B cell (primary cell): ENCODE data around the gene MEAK7. TPM values are rescaled to one million over a fixed set of nuclear protein-coding genes. Genes with fewer than 3 reads are reported as not detected.

Source experiments
- ATAC-seq: fragments of 200-7000 bp; cut with Tn5 transposase; one replicate; pipeline ENCODE4 v1.10.0; 2021; ENCODE audit warnings: low read depth, mild to moderate bottlenecking, moderate number of reproducible peaks, moderate library complexity
- CTCF ChIA-PET: fragments of 350-600 bp; sonication (Branson Sonifier 250); formaldehyde crosslinking; loops from one replicate; lab custom pipeline; 2021; ENCODE audit warnings: antibody characterized with exemption, inconsistent platforms; lab: Charles Lee
- POLR2A ChIA-PET: fragments of 350-600 bp; sonication (Branson Sonifier 250); formaldehyde crosslinking; loops from one replicate; lab custom pipeline; 2021; ENCODE audit warnings: antibody characterized with exemption; lab: Charles Lee
- DNase-seq: peaks from one replicate; pipeline ENCODE4 v3.0.0; 2013
- H2AFZ ChIP-seq: 2 replicates; pipeline ENCODE4 v1.6.1; 2012; ENCODE audit warnings: mild to moderate bottlenecking, low read depth, low read length; ENCODE audit not compliant: insufficient read depth, poor library complexity, severe bottlenecking
- H3K27ac ChIP-seq, 2 donors: 1 replicate in 1 of 2; 2 replicates in 1 of 2; pipeline ENCODE4 v1.5.1; 2012 to 2013; ENCODE audit warnings: low read length in 2 of 2, mild to moderate bottlenecking in 2 of 2, moderate library complexity in 1 of 2
- H3K27me3 ChIP-seq, 4 experiments: fragments of 200-600 bp in 1 of 4; sonication (generic) in 1 of 4; replicated peaks in 1 of 4; 1 replicate in 2 of 4; 2 replicates in 2 of 4; pipeline versions ENCODE4 v1.6.1 to v1.7.0; 2013 to 2016; ENCODE audit warnings: low read length in 3 of 4, mild to moderate bottlenecking in 2 of 4, mixed read lengths in 1 of 4, moderate library complexity in 1 of 4; ENCODE audit not compliant: insufficient read depth in 4 of 4, control insufficient read depth in 3 of 4; ENCODE audit errors: control extremely low read depth in 1 of 4
- H3K36me3 ChIP-seq, 2 experiments: replicated peaks in 1 of 2; 1 replicate in 1 of 2; 2 replicates in 1 of 2; pipeline versions ENCODE4 v1.6.1 to v1.7.1; 2013; ENCODE audit warnings: low read length in 1 of 2; ENCODE audit not compliant: insufficient read depth in 2 of 2, control insufficient read depth in 1 of 2; ENCODE audit errors: control extremely low read depth in 1 of 2, extremely low read depth in 1 of 2
- H3K4me1 ChIP-seq, 2 donors: fragments of 200-600 bp in 1 of 2; sonication (generic) in 1 of 2; 1 replicate in 1 of 2; 2 replicates in 1 of 2; pipeline versions ENCODE4 v1.5.1 to v1.6.1; 2013 to 2017; ENCODE audit warnings: low read length in 2 of 2; ENCODE audit not compliant: control insufficient read depth in 2 of 2, insufficient read depth in 2 of 2
- H3K4me2 ChIP-seq: replicated peaks from 2 replicates; pipeline ENCODE3; 2012; ENCODE audit warnings: mild to moderate bottlenecking, low read depth, low read length; ENCODE audit not compliant: poor library complexity, severe bottlenecking
- H3K4me3 ChIP-seq, 5 experiments: fragments of 200-600 bp in 1 of 5; sonication (generic) in 1 of 5; 1 replicate in 3 of 5; 2 replicates in 2 of 5; pipeline versions ENCODE4 v1.5.1 to v1.7.0; 2011 to 2016; ENCODE audit warnings: low read length in 4 of 5, mild to moderate bottlenecking in 4 of 5, low read depth in 2 of 5, control low read depth in 1 of 5, moderate library complexity in 1 of 5; ENCODE audit not compliant: insufficient read depth in 1 of 5; ENCODE audit errors: control extremely low read depth in 1 of 5, extremely low read depth in 1 of 5
- H3K79me2 ChIP-seq: fragments of 200-600 bp; sonication (generic); one replicate; pipeline ENCODE4 v1.6.0; 2016; ENCODE audit warnings: low read length; ENCODE audit not compliant: control insufficient read depth, insufficient read depth
- H3K9ac ChIP-seq: fragments of 200-600 bp; sonication (generic); 2 replicates; pipeline ENCODE4 v1.6.1; 2017; ENCODE audit warnings: mild to moderate bottlenecking, low read length, moderate library complexity
- H3K9me3 ChIP-seq, 3 donors: one replicate each; pipeline versions ENCODE4 v1.6.1 to v1.7.1; 2013; ENCODE audit warnings: low read length in 2 of 3; ENCODE audit not compliant: control insufficient read depth in 2 of 3, insufficient read depth in 1 of 3; ENCODE audit errors: control extremely low read depth in 1 of 3
- H4K20me1 ChIP-seq: 2 replicates; pipeline ENCODE4 v1.6.0; 2012; ENCODE audit warnings: mild to moderate bottlenecking, low read length; ENCODE audit not compliant: insufficient read depth, control insufficient read depth, poor library complexity, severe bottlenecking
- H3K27ac Mint-ChIP-seq: one replicate; pipeline ENCODE4 v1.8.0; 2021; ENCODE audit warnings: mixed read lengths
- H3K27me3 Mint-ChIP-seq: one replicate; pipeline ENCODE4 v1.8.0; 2021; ENCODE audit warnings: mixed read lengths
- H3K4me1 Mint-ChIP-seq: one replicate; pipeline ENCODE4 v1.8.0; 2021; ENCODE audit warnings: mixed read lengths
- H3K4me3 Mint-ChIP-seq: one replicate; pipeline ENCODE4 v1.8.0; 2021; ENCODE audit warnings: mixed read lengths
- H3K9me3 Mint-ChIP-seq: one replicate; pipeline ENCODE4 v1.8.0; 2022; ENCODE audit warnings: mixed read lengths; ENCODE audit not compliant: insufficient read depth
- EZH2 ChIP-seq: IDR thresholded peaks from 2 replicates; pipeline ENCODE4 v1.6.1; 2012; ENCODE audit warnings: borderline replicate concordance, low read depth, mild to moderate bottlenecking, moderate library complexity, low read length; ENCODE audit not compliant: insufficient read depth, poor library complexity, severe bottlenecking
- WGBS: methylation state at CpG from one replicate; pipeline ENCODE4 v1.1.5; 2013; ENCODE audit warnings: missing lambda C conversion rate; ENCODE audit not compliant: insufficient coverage; 5-methylcytosine and 5-hydroxymethylcytosine counted together
- intact Hi-C: fragments of 100-400 bp; cut with micrococcal nuclease; formaldehyde crosslinking; loops from one replicate; pipeline ENCODE4 v1.10.0; 2022
- polyA minus RNA-seq: library from RNA; depleted of rRNA, polyadenylated mRNA; stranded (reverse); fragments of >200 nt; gene quantifications from 2 replicates; pipeline ENCODE4 v1.2.3, GENCODE V29; 2012
- polyA plus RNA-seq: library from polyadenylated mRNA; depleted of rRNA; stranded (reverse); fragments of >200 nt; gene quantifications from 2 replicates; pipeline ENCODE4 v1.2.3, GENCODE V29; 2012
- total RNA-seq, 2 donors: library from RNA; stranded (reverse); fragments of 120-200 nt in 1 of 2; gene quantifications; 1 replicate in 1 of 2; 2 replicates in 1 of 2; pipeline versions ENCODE4 v1.2.3 to v1.2.4, GENCODE V29; 2013 to 2022
- TF ChIP-seq, protein P1 (sequence below): fragments of 200-600 bp; IDR thresholded peaks from one replicate; pipeline ENCODE4 v1.8.0; 2022; ENCODE audit warnings: antibody characterized with exemption, mild to moderate bottlenecking

The MEAK7 gene, protein sequence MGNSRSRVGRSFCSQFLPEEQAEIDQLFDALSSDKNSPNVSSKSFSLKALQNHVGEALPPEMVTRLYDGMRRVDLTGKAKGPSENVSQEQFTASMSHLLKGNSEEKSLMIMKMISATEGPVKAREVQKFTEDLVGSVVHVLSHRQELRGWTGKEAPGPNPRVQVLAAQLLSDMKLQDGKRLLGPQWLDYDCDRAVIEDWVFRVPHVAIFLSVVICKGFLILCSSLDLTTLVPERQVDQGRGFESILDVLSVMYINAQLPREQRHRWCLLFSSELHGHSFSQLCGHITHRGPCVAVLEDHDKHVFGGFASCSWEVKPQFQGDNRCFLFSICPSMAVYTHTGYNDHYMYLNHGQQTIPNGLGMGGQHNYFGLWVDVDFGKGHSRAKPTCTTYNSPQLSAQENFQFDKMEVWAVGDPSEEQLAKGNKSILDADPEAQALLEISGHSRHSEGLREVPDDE
- total RNA-seq (19.3 and 23.0 TPM in 2 replicates), polyA plus RNA-seq (1.8 and 3.9 TPM in 2 replicates), polyA minus RNA-seq (2.7 and 3.3 TPM in 2 replicates)
- total RNA-seq (2013): 5.1 TPM

DNA sequence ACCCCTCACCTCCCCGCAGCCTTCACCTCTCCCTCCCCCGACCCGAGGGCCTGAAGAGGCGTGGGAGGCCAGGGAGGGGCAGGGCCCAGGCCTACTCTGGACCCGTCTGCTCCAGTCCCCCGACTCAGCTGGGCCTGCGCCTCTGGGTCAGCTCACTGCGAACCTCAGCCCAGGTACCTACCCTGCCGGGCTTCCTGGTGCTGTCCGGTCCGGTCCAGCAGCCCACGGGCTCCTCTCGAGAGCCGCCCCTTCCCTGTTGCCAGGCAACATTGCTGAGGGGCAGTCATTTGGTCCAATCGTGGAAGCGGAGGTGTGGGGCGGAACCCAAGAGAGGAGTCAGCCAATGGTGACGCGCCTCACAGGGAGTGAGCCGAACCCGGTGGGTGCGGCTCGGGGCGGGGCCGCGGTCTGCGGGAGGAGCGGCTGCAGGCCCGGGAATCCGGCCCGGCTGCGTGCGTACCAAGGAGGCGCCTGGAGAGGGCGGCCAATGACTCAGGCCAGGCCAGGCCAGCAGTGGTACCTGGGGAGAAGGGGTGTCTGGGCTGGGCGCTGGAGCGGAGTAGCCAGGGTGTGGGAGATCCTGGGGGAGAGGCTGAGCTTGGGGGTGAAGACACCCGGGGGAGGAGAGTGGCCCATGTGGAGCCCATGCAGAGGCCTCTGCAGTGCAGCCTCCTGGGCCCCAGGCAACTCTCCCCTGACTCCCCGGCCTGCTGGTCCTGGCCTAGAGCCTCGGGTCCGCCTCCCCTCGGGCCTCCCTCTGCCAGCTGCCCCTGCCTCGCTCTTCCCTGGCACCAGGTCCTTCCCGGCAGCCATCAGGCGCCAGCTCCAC lies at the start of gene MEAK7:
Gene MEAK7, minus strand, starts transcription at position 240 of the 829 bp plus-strand sequence. CDS start 6,573 bp downstream, outside the sequence.
- intact Hi-C loops: loop anchor here (1.0 to 10.0 kb wide), 5 partner anchors 114 to 697 kb away; partner anchors contain the start of genes COTL1, HSBP1, TAF1C and ZDHHC7
- no peaks in the 10 kb centered on the region for H4K20me1 ChIP-seq
- H3K27me3 ChIP-seq: no peaks in the 10 kb centered on the region
- Mint-ChIP-seq H3K27ac (peak within 1 kb of the TSS; percentile 90), H3K4me1 (peaks cover 49% of the 10 kb centered on the region), H3K4me3 (peak within 1 kb of the TSS; percentile 95), H3K9me3 (no peaks in the 10 kb centered on the region), H3K27me3 (no peaks in the 10 kb centered on the region)
- H3K9ac ChIP-seq: peak within 1 kb of the TSS; percentile 77
- peak within 1 kb of the TSS; percentile 47 to 65 for H3K27ac ChIP-seq
- CTCF ChIA-PET: interaction anchor here (1.0 to 12.9 kb wide), 13 partner anchors 9 to 548 kb away, joined by 3 to 518 read pairs (median 5); partner anchors contain the start of genes COTL1 and TAF1C
- peak within 1 kb of the TSS; percentile 83 for H2AFZ ChIP-seq
- 3% methylated on average over 44 of the region's 45 CpGs for WGBS
- peaks cover 33 to 44% of the 10 kb centered on the region in 2 donors for H3K4me1 ChIP-seq
- peaks cover 0 to 4% (median 0%) of the 10 kb centered on the region in 3 donors for H3K9me3 ChIP-seq
- ATAC-seq: peak; percentile 97
- POLR2A ChIA-PET: interaction anchor here (0.6 to 0.9 kb wide), 2 partner anchors 88 to 114 kb away, joined by 4 to 9 read pairs; no protein-coding TSS in a partner anchor
- H3K4me3 ChIP-seq: peak within 1 kb of the TSS; percentile 63 to 88 (median 77)
- DNase-seq: peak; percentile 98
- peaks cover 12% of the 10 kb centered on the region for H3K79me2 ChIP-seq
- TF ChIP-seq, protein P1, sequence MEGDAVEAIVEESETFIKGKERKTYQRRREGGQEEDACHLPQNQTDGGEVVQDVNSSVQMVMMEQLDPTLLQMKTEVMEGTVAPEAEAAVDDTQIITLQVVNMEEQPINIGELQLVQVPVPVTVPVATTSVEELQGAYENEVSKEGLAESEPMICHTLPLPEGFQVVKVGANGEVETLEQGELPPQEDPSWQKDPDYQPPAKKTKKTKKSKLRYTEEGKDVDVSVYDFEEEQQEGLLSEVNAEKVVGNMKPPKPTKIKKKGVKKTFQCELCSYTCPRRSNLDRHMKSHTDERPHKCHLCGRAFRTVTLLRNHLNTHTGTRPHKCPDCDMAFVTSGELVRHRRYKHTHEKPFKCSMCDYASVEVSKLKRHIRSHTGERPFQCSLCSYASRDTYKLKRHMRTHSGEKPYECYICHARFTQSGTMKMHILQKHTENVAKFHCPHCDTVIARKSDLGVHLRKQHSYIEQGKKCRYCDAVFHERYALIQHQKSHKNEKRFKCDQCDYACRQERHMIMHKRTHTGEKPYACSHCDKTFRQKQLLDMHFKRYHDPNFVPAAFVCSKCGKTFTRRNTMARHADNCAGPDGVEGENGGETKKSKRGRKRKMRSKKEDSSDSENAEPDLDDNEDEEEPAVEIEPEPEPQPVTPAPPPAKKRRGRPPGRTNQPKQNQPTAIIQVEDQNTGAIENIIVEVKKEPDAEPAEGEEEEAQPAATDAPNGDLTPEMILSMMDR: no peak
- no peak for TF ChIP-seq EZH2
- peak within 1 kb of the TSS; percentile 96 for H3K4me2 ChIP-seq
- no peaks in the 10 kb centered on the region for H3K36me3 ChIP-seq
